Psoas muscle (tissue), 8 donors: ENCODE results near the gene KPNA1. TPM values are rescaled to one million over a fixed set of nuclear protein-coding genes. Genes with fewer than 3 reads are reported as not detected.

ENCODE experiments used
- ATAC-seq, 4 donors: fragments of 200-7000 bp; cut with Tn5 transposase; one replicate each; pipeline ENCODE4 v1.9.1; 2020; ENCODE audit warnings: moderate library complexity in 3 of 4, mild to moderate bottlenecking in 2 of 4
- DNase-seq, 2 donors: peaks; one replicate each; pipeline ENCODE4 v3.0.0-alpha.2; 2020
- H3K27ac ChIP-seq: fragments of 200-600 bp; one replicate; pipeline ENCODE4 v1.8.0; 2022
- H3K27me3 ChIP-seq, 3 donors: fragments of 200-600 bp in 1 of 3; one replicate each; pipeline versions ENCODE4 v1.6.1 to v1.8.0; 2013 to 2022; ENCODE audit warnings: low read length in 2 of 3, mild to moderate bottlenecking in 2 of 3, moderate library complexity in 1 of 3; ENCODE audit not compliant: insufficient read depth in 3 of 3
- H3K36me3 ChIP-seq, 2 donors: fragments of 200-600 bp in 1 of 2; one replicate each; pipeline versions ENCODE4 v1.6.1 to v1.8.0; 2013 to 2022; ENCODE audit warnings: low read depth in 1 of 2, mild to moderate bottlenecking in 1 of 2, moderate library complexity in 1 of 2; ENCODE audit not compliant: insufficient read depth in 1 of 2
- H3K4me1 ChIP-seq: fragments of 200-600 bp; one replicate; pipeline ENCODE4 v1.8.0; 2022
- H3K4me3 ChIP-seq: fragments of 200-600 bp; one replicate; pipeline ENCODE4 v1.8.0; 2022; ENCODE audit warnings: mild to moderate bottlenecking
- H3K9me3 ChIP-seq: fragments of 200-600 bp; one replicate; pipeline ENCODE4 v1.8.0; 2022
- CTCF ChIP-seq: fragments of 200-600 bp; IDR thresholded peaks from one replicate; pipeline ENCODE4 v1.8.0; 2022; ENCODE audit warnings: antibody characterized with exemption
- WGBS, 3 donors: extraction: QIAGEN DNeasy Blood & Tissue Kit; methylation state at CpG; one replicate each; pipeline versions ENCODE4 v1.1.6 to v1.1.7; 2013; 5-methylcytosine and 5-hydroxymethylcytosine counted together
- intact Hi-C, 2 donors: fragments of 100-400 bp; cut with DNase I; formaldehyde crosslinking; loops; one replicate each; pipeline versions ENCODE4 v1.11.0 to v1.14.2; 2022
- polyA plus RNA-seq, 3 donors: library from polyadenylated mRNA; stranded (reverse); fragments of 200-250 nt; gene quantifications; one replicate each; pipeline ENCODE4 v1.2.3, GENCODE V29; 2013
- total RNA-seq, 4 donors: library from RNA; stranded (reverse); fragmentation: NEBNext Ultra II Directional in 2 of 4; extraction: Animal tissue kit (Norgen Biotek cat#: 25700) in 2 of 4; gene quantifications; one replicate each; pipeline versions ENCODE4 v1.2.1 to v1.2.4, GENCODE V29; 2021 to 2023
- donor health status: healthy with polysubstance abuse.
- donor health status: DM: no; HTN: no; CAD: no; lungs with moderate emphysema.
- donor health status: Bipolar disorder and iron deficiency.
- donor health status: healthy.
- donor health status: DM: yes; HTN: yes; CAD: no.
- donor health status: DM: no; HTN: no; CAD: no.
- donor health status: DM: no; HTN: no; CAD: no.
- donor health status: DM: yes; HTN: yes; CAD: no.

The KPNA1 gene
- total and polyA plus RNA-seq, 7 donors = 39.5 to 263 (median 180) TPM

- intact Hi-C loops = no loop called here
- TF ChIP-seq CTCF = no peak
- Histone ChIP-seq H3K4me3 (no peak overlapping the region), H3K27ac (no peak overlapping the region), H3K27me3 (no peaks in the 10 kb centered on the region), H3K4me1 (peaks cover 9% of the 10 kb centered on the region), H3K36me3 (peaks cover 0 to 71% of the 10 kb centered on the region in 2 donors), H3K9me3 (no peaks in the 10 kb centered on the region)
- DNase-seq (no peak), ATAC-seq (no peak)
- 80 to 89% (median 85%) methylated on average over 5 of the region's 5 CpGs for WGBS, 3 donors
These were observed 42.6 kb upstream of the KPNA1 start for GRCh38 chr3:122557356-122557755.

- peaks cover 1% of the 10 kb centered on the region for H3K4me1 ChIP-seq
- no peak overlapping the region for H3K27ac ChIP-seq
- DNase-seq = no peak
- intact Hi-C loops = no loop called here
- no peak for TF ChIP-seq CTCF
- WGBS, 3 donors = 68 to 76% (median 69%) methylated on average over 6 of the region's 6 CpGs
- peak in 1 of 4 donors; percentile 28 for ATAC-seq
- H3K9me3 ChIP-seq = no peaks in the 10 kb centered on the region
- H3K27me3 ChIP-seq = no peaks in the 10 kb centered on the region
- peaks cover 0 to 89% of the 10 kb centered on the region in 2 donors for H3K36me3 ChIP-seq
- no peak overlapping the region for H3K4me3 ChIP-seq
These were observed 40.7 kb upstream of the KPNA1 start for GRCh38 chr3:122555275-122556071.

- no peaks in the 10 kb centered on the region for H3K27me3 ChIP-seq
- 76 to 87% (median 78%) methylated on average over 3 of the region's 3 CpGs for WGBS, 3 donors
- H3K36me3 ChIP-seq = peaks cover 0 to 94% of the 10 kb centered on the region in 2 donors
- no peak for TF ChIP-seq CTCF
- no peak overlapping the region for H3K27ac ChIP-seq
- ATAC-seq = no peak
- no peak overlapping the region for H3K4me3 ChIP-seq
- no peaks in the 10 kb centered on the region for H3K9me3 ChIP-seq
- DNase-seq = no peak
- intact Hi-C loops = no loop called here
- H3K4me1 ChIP-seq = no peaks in the 10 kb centered on the region
These were observed 38.4 kb upstream of the KPNA1 start for GRCh38 chr3:122553171-122553570.

- no peak for DNase-seq
- Histone ChIP-seq H3K4me1 (no peaks in the 10 kb centered on the region), H3K9me3 (no peaks in the 10 kb centered on the region), H3K36me3 (peaks cover 3 to 92% of the 10 kb centered on the region in 2 donors), H3K27ac (no peak overlapping the region), H3K4me3 (no peak overlapping the region), H3K27me3 (no peaks in the 10 kb centered on the region)
- intact Hi-C loops = no loop called here
- ATAC-seq = no peak
- WGBS, 3 donors = 89 to 93% (median 90%) methylated on average over 1 of the region's 1 CpG
- TF ChIP-seq CTCF = no peak
These were observed 33.9 kb upstream of the KPNA1 start for GRCh38 chr3:122548619-122549018.

- Histone ChIP-seq H3K27me3 (no peaks in the 10 kb centered on the region), H3K4me3 (no peak overlapping the region), H3K27ac (no peak overlapping the region), H3K9me3 (no peaks in the 10 kb centered on the region), H3K4me1 (no peaks in the 10 kb centered on the region), H3K36me3 (peaks cover 3 to 92% of the 10 kb centered on the region in 2 donors)
- ATAC-seq (no peak), DNase-seq (no peak)
- intact Hi-C loops = no loop called here
- TF ChIP-seq CTCF = no peak
- WGBS, 3 donors = 74 to 84% (median 83%) methylated on average over 3 of the region's 3 CpGs
These were observed 33.3 kb upstream of the KPNA1 start for GRCh38 chr3:122548076-122548475.
